HG03064 (cell line): ENCODE results near the gene RNF182.
"Not testable (repeated sequence)": the region's sequence is repeated elsewhere in the genome, so short reads cannot be mapped to it uniquely, and the experiment has no call there.

Source experiments
- ATAC-seq: cut with Tn5 transposase; IDR thresholded peaks from one replicate; pipeline ENCODE4 v1.9.1; 2021; ENCODE audit warnings: low read depth; ENCODE audit not compliant: unreplicated experiment

Gene RNF182

DNA sequence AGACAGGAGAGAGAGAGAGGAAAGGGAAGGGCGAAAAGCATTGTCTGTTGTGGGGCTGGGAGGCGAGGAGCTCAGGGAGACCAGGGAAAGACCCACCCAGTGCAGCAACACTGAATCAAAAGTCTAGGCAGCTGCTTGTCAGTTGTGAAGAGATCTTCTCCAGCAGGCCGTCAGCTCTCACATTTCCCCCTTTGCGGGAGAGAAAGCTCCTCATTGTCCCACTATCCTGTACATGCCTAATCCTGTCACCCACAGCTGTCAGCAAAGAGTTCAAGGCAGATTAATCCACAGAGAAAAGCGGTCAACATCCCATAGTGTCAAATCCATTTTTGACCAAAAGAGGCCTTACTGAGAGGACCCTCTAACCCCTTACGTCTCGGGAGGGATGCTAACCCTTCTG lies 27.3 kb downstream of the RNF182 start:
- no peak for ATAC-seq

DNA sequence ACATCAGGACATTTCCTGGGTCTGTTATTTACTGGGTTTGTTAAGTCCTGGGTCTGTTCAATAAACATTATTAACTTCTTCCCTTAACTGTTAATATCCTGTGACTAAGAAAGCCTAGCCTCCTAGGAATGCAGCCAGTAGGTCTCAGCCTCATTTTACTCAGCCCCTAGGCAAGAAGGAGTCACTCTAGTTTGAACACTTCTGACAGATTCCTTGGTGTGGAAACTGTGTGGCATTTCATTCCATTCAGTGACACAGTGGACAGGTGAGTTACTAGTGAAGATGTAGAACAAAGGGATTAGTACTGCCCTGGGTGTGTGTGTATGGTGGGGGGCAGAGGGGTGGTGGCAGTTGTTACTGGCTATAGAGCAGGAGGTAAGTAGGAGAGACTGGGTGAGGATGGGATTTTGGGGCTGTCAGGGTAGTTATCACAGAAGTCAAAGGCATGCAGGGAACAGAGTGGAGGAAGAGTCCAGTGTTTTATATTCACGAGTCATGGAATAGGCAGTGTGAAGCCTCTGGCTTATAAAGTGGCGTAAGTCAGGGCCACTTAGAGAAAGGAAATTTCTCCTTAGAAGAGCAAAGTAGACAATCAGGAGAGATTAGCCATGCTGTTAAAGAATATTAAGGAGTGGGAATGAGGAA lies 28.4 kb downstream of the RNF182 start:
- no peak for ATAC-seq

DNA sequence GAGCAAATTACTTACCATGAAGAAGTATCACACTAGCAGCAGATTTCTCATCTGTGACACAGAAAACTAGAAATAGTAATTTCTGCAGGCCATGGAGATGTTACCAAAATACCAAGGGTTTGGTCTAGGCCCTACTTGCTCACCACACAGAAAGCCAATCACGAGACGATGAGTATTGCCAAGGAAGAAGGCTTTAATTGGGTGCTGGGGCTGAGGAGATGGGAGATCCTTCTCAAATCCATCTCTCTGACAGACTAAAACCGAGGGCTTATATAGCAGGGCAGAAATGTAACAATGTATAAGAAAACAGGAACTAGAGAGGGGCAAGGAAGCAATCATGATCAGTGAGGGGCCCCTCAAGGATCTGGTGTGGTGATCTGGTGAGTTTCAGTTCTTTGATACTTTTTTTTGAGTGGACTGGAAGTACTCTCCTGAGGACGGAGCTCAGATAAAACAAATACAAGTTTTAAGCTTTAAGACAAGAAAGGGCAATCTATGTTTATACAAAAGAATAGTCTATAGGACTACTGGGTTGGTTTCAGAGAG lies 40.9 kb downstream of the RNF182 start:
- no peak for ATAC-seq

DNA sequence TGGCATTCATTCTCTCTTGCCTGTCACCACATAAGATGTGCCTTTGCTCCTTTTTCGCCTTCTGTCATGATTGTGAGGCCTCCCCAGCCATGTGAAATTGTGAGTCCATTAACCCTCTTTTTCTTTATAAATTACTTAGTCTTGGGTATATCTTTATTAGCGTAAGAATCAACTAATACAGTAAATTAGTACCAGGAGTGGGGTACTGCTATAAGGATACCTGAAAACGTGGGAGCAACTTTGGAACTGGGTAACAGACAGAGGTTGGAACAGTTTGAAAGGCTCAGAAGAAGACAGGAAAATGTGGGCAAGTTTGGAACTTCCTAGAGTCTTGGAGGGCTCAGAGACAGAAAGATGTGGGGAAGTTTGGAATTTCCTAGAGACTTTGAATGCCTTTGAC lies 46.6 kb downstream of the RNF182 start:
- ATAC-seq = no peak

DNA sequence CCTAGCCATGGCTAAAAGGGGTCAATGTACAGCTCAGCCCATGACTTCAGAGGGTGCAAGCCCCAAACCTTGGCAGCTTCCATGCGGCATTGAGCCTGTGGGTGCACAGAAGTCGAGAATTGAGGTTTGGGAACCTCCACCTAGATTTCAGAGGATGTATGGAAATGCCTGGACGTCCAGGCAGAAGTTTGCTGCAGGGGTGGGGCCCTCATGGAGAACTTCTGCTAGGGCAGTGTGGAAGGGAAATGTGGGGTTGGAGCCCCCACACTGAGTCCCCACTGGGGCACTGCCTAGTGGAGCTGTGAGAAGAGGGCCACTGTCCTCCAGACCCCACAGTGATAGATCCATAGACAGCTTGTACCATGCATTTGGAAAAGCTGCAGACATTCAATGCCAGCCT lies 47.9 kb downstream of the RNF182 start:
- not testable (repeated sequence) for ATAC-seq

DNA sequence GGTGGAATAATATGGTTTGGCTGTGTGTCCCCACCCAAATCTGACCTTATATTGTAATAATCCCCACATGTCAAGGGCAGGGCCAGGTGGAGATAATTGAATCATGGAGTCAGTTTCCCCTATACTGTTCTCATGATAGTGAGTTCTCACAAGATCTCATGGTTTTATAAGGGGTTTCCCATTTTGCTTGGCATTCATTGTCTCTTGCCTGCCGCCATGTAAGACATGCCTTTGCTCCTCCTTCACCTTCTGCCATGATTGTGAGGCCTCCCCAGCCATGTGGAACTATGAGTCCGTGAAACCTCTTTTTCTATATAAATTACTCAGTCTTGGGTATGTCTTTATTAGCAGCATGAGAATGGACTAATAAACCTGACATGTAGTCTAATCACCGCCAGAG lies 48.7 kb downstream of the RNF182 start:
- not testable (repeated sequence) for ATAC-seq

DNA sequence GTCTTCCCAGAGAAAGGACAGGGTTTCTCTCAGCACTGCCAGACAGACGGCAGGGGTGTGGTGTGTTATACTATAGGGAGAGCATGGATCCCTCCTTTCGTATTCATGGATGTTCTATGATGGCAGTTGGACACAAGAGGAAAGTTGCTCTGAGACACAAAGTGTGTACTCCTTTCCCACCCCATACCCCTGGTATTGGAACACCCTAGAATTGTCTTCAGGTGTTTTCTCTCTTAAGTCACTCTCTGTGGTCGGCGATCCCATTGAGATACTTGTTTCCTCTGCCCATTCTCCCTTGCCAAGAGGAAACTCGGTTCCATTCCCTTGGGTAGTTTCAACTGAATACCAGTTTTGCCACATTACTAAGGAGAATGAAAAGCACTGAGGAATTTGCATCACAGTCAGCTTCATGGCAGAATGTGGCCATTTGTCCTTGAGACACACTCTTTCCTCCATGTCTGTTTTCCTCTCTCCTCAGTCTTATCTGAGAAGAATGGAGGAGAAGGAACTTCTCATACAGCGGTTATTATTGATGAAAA lies 53.4 kb downstream of the RNF182 start:
- ATAC-seq = no peak

DNA sequence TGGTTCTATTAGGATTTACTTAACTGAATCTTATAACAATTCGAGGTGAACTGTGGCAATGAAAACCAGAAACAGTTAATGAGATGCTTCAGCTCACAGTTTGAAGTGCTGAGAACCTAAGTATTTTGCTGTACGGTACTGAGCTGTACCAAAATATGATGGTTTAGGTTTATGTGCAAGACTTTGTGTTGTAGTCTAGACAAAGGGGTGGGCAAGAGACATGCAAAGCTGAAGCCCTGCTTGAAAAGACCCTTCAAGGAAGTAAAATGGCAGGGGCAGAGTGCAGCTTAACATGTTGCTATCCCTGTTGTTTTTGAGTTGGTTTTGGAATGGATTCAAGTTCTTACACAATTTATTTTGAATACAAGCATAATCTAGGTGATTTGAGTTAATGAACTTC lies 54.0 kb downstream of the RNF182 start:
- ATAC-seq = no peak

DNA sequence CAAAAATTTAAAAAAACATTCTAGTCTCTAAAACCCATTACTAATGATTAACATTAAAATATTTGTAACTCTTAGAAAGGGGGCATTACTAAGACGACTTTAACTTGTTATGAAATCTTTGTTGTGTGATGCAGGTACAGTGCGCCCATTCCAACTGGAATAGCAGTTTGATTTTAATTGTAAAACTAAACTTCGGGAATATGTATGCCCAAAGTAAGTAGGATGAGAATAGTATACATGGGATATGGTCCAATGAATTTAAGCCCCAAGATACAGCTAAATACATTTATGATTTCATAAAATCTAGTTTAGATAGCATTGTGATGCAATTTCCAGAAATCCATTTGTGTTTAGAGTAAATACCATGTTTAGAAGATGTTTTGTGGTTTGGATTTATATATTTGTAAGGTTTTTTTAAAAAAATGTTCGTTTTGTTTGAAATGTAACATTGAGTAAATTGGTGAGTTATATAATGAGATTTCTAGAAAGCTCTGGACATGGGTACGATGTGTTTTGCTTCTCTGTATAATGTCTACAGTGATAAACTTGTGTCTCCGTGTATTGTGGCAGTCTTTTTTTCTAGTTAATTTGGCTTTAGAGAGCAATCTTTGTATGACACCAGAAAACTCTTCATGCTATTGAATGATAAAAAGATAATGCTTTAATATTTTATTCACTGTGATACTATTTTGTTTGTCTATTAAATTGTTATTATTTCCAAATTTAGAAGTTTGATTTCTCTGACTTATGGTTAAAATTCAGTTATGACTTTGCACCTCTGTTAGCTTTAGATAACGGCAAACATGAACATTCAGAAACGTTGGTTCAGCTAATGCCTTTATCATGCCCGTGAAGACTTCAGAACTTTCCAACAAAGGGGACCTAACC lies 54.8 kb downstream of the RNF182 start:
- no peak for ATAC-seq

DNA sequence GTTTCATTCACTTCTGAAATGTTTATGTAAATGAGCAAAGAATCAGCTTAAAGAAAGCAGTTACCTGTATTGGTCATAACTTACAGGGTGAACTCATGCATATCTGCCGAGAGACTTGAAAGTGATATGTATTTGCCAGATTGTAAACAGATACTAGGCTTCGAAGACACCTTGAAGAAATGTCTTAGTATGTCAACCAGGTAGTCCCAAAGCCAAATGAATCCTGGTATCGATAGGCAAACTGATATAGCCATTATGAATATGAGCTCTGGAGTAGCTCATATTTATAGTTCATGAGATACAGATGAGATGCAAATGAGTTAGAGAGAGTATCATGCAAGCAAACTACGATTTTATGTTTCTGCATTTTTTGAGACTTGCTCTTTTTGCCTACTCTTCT lies 55.8 kb downstream of the RNF182 start:
- ATAC-seq = no peak

DNA sequence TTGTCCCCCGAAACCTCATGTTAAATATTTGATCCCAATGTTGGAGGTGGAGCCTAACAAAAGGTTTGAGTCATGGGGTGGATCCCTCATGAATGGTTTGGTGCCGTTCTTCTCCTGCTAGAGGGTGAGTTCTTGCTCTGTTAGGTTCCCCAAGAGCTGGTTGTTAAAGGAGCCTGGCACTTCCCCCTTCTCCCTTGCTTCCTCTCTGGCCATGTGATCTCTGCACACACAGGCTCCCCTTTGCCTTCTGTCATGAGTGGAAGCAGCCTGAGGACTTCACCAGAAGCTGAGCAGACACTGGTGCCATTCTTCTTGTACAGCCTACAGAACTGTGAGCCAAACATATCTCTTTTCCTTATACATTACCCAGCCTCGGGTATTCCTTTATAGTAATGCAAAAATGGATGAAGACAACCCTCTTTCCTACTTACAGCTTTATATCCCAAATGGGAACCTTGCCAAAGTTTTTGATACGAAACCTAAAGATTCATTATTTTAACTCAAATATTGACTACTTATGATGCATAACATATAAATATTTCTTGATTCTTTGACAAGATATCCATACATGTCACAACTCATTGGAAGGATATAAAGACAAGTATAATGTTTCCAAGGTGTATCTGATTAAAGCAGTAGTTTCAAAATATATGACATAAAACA lies 61.0 kb downstream of the RNF182 start:
- no peak for ATAC-seq

DNA sequence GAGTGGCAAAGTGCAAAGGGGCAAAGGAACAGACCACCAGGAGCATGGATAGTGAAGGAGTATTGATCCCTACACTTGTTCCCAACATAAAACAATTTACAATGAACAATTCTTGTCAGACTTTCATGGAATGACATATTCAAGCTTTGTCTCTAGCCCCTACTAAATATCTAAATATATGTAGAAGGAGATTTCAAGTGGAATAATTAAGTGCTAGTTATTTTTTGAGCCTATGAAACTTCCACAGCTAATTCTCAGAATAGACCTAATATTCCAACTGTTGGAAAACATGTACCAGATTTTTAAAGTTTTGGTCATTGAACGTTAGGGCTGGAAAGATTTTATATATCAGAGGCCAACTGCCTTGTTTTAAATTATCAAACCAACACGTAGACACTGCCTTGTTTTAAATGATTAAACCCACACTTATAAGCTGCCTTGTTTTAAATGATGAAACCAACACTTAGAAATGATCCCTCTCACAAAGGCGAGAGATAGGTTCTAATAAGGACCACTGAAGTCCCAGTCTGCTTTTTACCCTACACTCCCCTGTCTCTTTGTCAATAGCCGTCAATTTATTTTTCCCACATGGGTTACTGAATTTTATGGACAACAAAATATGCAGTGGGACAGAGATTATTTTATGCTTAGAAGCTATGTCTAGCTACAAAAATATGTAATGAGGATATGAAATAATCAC lies 62.1 kb downstream of the RNF182 start:
- no peak for ATAC-seq

DNA sequence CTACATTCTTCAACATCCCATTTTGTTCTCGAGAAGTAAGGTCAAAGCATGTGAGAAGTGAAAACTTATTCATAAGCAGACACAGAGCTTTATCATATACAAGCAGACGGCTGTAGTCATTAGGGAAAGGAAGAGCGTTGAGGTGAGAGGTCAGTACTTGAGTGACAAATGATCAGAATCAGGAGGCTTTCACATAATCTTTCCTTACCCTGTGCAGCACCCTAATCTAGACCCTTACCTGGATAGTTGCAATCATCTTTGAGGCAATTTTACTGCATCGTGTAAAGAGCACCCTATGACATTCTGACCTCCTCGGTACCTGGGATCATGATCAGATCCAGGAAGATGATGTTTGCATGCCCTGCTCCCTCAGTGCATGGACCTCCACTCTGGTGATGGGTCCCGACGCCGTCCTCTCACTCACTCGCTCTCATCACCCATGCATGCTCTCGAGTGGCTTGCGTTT lies 62.7 kb downstream of the RNF182 start:
- ATAC-seq = no peak

DNA sequence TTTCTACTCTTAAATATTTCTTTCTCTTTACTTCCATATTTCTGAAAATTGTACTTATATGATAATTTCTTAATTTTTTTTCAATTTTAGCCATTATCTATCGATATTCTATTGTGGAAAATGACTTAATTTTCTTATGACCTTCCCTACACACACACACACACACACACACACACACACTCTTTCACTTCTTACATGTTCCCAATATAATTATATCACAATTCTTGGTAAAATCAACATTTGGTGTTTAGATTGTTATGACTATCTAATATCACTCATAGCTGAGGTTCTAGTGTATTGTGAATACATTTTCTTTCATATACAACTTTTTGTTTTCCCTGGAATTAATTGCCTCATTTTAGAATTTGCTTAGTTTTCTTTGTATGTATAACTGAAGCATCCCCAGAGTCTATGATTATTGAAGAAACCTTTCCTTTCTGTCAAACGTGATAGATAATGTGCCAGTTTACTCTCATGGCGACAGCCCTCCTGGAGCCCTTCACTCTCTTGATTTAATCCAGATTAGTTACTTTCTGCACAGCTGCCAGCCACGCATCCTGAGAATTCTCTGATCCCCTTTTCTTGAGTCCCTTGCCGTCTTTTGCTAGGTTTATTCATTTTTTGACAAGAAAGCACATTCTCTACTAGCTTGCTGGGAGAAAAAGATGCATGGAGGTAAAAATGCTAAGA lies 63.4 kb downstream of the RNF182 start:
- ATAC-seq = no peak

DNA sequence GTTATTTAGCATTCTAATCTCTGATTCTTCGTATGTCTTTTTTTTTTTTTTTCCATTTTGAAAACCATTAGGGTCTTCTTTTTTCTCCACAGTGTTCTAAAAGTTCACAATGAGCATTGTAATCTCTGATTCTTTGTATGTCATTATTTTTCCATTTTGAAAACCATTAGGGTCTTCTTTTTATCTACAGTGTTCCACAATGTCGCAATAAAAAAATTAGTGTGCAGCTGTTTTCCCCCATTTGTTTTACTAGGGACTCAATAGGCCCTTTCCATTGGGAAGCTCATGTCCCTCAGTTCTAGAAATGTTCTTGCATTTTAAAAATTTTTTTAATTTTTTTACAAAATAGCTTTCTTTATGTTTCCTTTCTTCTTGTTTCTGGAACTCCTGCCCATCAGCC lies 64.2 kb downstream of the RNF182 start:
- ATAC-seq = no peak

DNA sequence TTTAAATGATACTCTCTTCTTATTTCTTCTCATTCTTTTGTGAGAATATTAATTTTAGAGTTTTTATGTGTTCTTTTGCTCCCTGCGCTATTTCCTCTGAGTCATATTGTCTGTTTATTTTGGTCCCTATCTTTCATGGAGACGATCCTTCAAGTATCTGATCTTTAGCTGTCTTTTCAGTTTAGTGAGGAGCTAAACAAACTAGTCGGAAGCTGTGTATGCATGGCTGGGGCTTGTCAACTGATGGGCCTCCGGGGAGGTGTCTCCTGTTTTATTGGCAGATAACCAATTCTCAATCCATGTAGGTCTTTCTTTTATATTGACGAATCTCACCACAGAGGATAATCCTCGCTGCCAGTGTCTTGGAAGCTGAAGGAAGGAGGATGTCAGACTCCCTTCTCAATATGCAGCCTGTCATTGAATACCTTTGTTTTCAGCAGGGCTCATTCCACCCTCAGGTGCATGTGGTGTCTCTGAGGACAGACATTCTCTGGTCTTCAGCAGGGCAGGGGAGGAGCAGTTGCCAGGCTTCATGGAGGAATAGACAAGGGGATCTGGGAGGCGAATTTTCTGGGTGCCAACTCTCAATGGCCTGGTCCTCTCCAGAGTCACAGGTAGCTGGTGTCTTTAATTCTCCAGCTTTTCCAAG lies 64.9 kb downstream of the RNF182 start:
- no peak for ATAC-seq

DNA sequence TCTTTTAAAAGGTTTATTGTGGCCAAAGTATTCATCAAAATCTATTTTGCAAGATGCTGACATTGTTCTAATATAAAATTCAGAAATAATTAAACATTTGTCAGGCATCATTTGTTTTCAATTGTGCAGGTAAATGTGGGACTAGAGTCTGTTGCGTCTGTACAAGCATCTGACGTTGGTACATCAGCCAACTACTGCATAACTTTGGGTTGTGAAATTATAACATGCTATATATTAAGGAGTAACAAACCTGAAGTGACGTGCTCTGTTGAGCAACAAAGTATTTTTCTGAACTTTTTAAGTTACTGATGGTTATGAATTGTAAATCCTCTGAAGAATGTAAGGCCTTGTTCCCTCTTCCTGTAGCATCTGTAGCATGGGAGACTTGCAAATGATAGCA lies 66.0 kb downstream of the RNF182 start:
- no peak for ATAC-seq

DNA sequence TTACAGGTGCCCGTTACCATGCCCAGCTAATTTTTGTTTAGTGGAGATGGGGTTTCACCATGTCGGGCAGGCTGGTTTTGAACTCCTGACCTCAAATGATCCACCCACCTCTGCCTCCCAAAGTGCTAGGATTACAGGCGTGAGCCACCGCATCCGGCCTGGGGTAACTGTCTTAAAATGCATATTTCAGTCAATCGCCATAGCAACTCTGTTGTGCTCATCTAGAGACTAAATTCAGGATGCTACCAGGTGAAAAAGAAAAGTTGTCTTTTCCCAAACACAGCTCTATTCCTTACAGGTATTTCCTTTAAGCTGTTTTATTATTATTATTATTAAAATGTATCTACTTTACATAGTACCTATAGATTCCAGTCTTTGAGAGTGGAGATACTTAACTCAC lies 66.6 kb downstream of the RNF182 start:
- ATAC-seq = no peak

DNA sequence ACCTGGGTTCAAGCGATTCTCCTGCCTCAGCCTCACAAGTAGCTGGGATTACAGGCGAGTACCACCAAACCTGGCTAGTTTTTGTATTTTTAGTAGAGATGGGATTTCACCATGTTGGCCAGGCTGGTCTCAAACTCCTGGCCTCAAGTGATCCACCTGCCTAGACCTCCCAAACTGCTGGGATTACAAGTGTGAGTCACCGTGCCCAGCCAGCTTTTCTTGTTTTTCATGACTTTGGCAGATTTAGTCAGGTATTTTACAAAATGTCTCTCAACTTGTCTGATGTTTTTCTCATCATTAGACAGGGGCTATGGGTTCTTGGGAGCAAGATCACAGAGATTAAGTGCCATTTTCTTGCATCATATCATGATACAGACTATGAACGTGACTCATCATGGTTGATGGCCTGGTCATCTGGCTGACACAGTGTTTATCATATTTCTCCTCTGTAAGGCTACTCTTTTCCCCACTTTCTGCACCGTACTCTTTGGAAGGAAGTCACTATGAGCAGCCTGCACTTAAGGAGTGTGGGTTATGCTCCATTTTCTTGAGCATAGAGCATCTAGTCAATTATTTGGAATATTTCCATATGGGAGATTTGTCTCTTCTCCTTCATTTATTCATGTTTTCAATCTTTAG lies 67.8 kb downstream of the RNF182 start:
- no peak for ATAC-seq
